T-helper 17 cell (primary cell): ENCODE data around the gene HOXA6. TPM values are rescaled to one million over a fixed set of nuclear protein-coding genes. Genes with fewer than 3 reads are reported as not detected.

Source experiments
- ATAC-seq: fragments of 150-1000 bp; cut with Tn5 transposase; 2 replicates; pipeline ENCODE4 v1.10.0; 2021; ENCODE audit warnings: mild to moderate bottlenecking, moderate library complexity
- DNase-seq, 3 donors: peaks; one replicate each; pipeline versions ENCODE4 v3.0.0 to v3.0.0-alpha.2; 2020 to 2021
- H3K9me3 ChIP-seq: one replicate; pipeline ENCODE4 v1.7.0; 2013; ENCODE audit warnings: low read length, mild to moderate bottlenecking; ENCODE audit not compliant: control insufficient read depth, poor library complexity, severe bottlenecking
- H3K27ac Mint-ChIP-seq: one replicate; pipeline ENCODE4 v1.8.0; 2022; ENCODE audit warnings: mild to moderate bottlenecking, moderate library complexity, mixed read lengths
- H3K27me3 Mint-ChIP-seq: one replicate; pipeline ENCODE4 v1.8.0; 2022; ENCODE audit warnings: mixed read lengths
- H3K36me3 Mint-ChIP-seq: one replicate; pipeline ENCODE4 v1.8.0; 2022; ENCODE audit warnings: low read depth, mixed read lengths
- H3K4me1 Mint-ChIP-seq: one replicate; pipeline ENCODE4 v1.8.0; 2022; ENCODE audit warnings: mild to moderate bottlenecking, mixed read lengths
- H3K4me3 Mint-ChIP-seq: one replicate; pipeline ENCODE4 v1.8.0; 2022; ENCODE audit warnings: mild to moderate bottlenecking, moderate library complexity, mixed read lengths
- total RNA-seq, 4 donors: library from RNA in 2 of 4; stranded (reverse) in 2 of 4; gene quantifications; one replicate each; pipeline ENCODE4 v1.2.3 and lab custom pipeline; 2022 to 2026

HOXA6 gene
- total RNA-seq, 2 donors from 2014 or later, result not detected

- H3K27me3 Mint-ChIP-seq, result peaks cover 43% of the 10 kb centered on the region
- peaks cover 10% of the 10 kb centered on the region for H3K4me1 Mint-ChIP-seq
- DNase-seq, result no peak
- H3K36me3 Mint-ChIP-seq, result peaks cover 6% of the 10 kb centered on the region
- no peak overlapping the region for H3K4me3 Mint-ChIP-seq
- no peak for ATAC-seq
- H3K27ac Mint-ChIP-seq, result no peak overlapping the region
- no peaks in the 10 kb centered on the region for H3K9me3 ChIP-seq
Measured at GRCh38 chr7:27106181-27106900, 41.2 kb downstream of the HOXA6 start.

GRCh38 chr7:27105301-27106031, 42.1 kb downstream of the HOXA6 start:
- H3K27me3 Mint-ChIP-seq, result peaks cover 47% of the 10 kb centered on the region
- peaks cover 10% of the 10 kb centered on the region for H3K4me1 Mint-ChIP-seq
- no peaks in the 10 kb centered on the region for H3K9me3 ChIP-seq
- DNase-seq, result no peak
- no peak for ATAC-seq
- no peak overlapping the region for H3K27ac Mint-ChIP-seq
- no peak overlapping the region for H3K4me3 Mint-ChIP-seq
- H3K36me3 Mint-ChIP-seq, result peaks cover 6% of the 10 kb centered on the region

GRCh38 chr7:27104341-27105058, 43.1 kb downstream of the HOXA6 start:
- no peaks in the 10 kb centered on the region for H3K9me3 ChIP-seq
- Mint-ChIP-seq H3K4me1 (peaks cover 10% of the 10 kb centered on the region), H3K36me3 (peaks cover 8% of the 10 kb centered on the region), H3K4me3 (no peak overlapping the region), H3K27me3 (peaks cover 56% of the 10 kb centered on the region), H3K27ac (no peak overlapping the region)
- ATAC-seq (no peak), DNase-seq (no peak)

- Mint-ChIP-seq H3K27ac (no peak overlapping the region), H3K36me3 (peaks cover 9% of the 10 kb centered on the region), H3K4me3 (peak overlapping the region; percentile 76), H3K4me1 (peaks cover 14% of the 10 kb centered on the region), H3K27me3 (peaks cover 65% of the 10 kb centered on the region)
- ATAC-seq (no peak), DNase-seq (no peak)
- no peaks in the 10 kb centered on the region for H3K9me3 ChIP-seq
Measured at GRCh38 chr7:27103489-27104226, 43.9 kb downstream of the HOXA6 start.

GRCh38 chr7:27102581-27103442, 44.8 kb downstream of the HOXA6 start, which contains the start of gene HOXA2:
HOXA2 (minus strand) TSS chr7:27102683; CDS start chr7:27102500, 183 bp downstream.
- Mint-ChIP-seq H3K4me3 (peak within 1 kb of the TSS; percentile 76), H3K27ac (no peak within 1 kb of the TSS), H3K4me1 (peaks cover 20% of the 10 kb centered on the region), H3K36me3 (peaks cover 9% of the 10 kb centered on the region), H3K27me3 (peaks cover 69% of the 10 kb centered on the region)
- ATAC-seq (no peak), DNase-seq (no peak)
- no peaks in the 10 kb centered on the region for H3K9me3 ChIP-seq

- H3K4me3 Mint-ChIP-seq, result peak overlapping the region; percentile 28
- H3K36me3 Mint-ChIP-seq, result peaks cover 9% of the 10 kb centered on the region
- H3K27ac Mint-ChIP-seq, result no peak overlapping the region
- H3K27me3 Mint-ChIP-seq, result peaks cover 77% of the 10 kb centered on the region
- DNase-seq (no peak), ATAC-seq (no peak)
- H3K9me3 ChIP-seq, result no peaks in the 10 kb centered on the region
- peaks cover 22% of the 10 kb centered on the region for H3K4me1 Mint-ChIP-seq
Measured at GRCh38 chr7:27101957-27102580, 45.5 kb downstream of the HOXA6 start.

- no peak for ATAC-seq
- DNase-seq, result no peak
- Mint-ChIP-seq H3K36me3 (peaks cover 9% of the 10 kb centered on the region), H3K4me1 (peaks cover 23% of the 10 kb centered on the region), H3K4me3 (peak overlapping the region; percentile 28), H3K27ac (no peak overlapping the region), H3K27me3 (peaks cover 78% of the 10 kb centered on the region)
- no peaks in the 10 kb centered on the region for H3K9me3 ChIP-seq
Measured at GRCh38 chr7:27101171-27101956, 46.2 kb downstream of the HOXA6 start.

GRCh38 chr7:27100694-27101170, 46.8 kb downstream of the HOXA6 start:
- no peak for ATAC-seq
- H3K27ac Mint-ChIP-seq, result no peak overlapping the region
- H3K27me3 Mint-ChIP-seq, result peaks cover 76% of the 10 kb centered on the region
- no peaks in the 10 kb centered on the region for H3K9me3 ChIP-seq
- no peak for DNase-seq
- peaks cover 9% of the 10 kb centered on the region for H3K36me3 Mint-ChIP-seq
- no peak overlapping the region for H3K4me3 Mint-ChIP-seq
- H3K4me1 Mint-ChIP-seq, result peaks cover 23% of the 10 kb centered on the region

- Mint-ChIP-seq H3K27me3 (peaks cover 81% of the 10 kb centered on the region), H3K36me3 (peaks cover 9% of the 10 kb centered on the region), H3K4me1 (peaks cover 30% of the 10 kb centered on the region), H3K4me3 (no peak overlapping the region), H3K27ac (no peak overlapping the region)
- ATAC-seq (no peak), DNase-seq (no peak)
- no peaks in the 10 kb centered on the region for H3K9me3 ChIP-seq
Measured at GRCh38 chr7:27099453-27100370, 47.9 kb downstream of the HOXA6 start.

GRCh38 chr7:27098578-27099451, 48.8 kb downstream of the HOXA6 start:
- no peaks in the 10 kb centered on the region for H3K9me3 ChIP-seq
- Mint-ChIP-seq H3K36me3 (peaks cover 12% of the 10 kb centered on the region), H3K4me3 (peak overlapping the region; percentile 19), H3K27ac (no peak overlapping the region), H3K27me3 (peaks cover 83% of the 10 kb centered on the region), H3K4me1 (peaks cover 31% of the 10 kb centered on the region)
- ATAC-seq (no peak), DNase-seq (no peak)
